NAMALWA (cell line): Measurements from ENCODE around the gene CSMD2.

Experiments
- DNase-seq: peaks from one replicate; pipeline ENCODE4 v3.0.0-alpha.2; 2015; ENCODE audit warnings: low spot score

CSMD2 gene

DNA sequence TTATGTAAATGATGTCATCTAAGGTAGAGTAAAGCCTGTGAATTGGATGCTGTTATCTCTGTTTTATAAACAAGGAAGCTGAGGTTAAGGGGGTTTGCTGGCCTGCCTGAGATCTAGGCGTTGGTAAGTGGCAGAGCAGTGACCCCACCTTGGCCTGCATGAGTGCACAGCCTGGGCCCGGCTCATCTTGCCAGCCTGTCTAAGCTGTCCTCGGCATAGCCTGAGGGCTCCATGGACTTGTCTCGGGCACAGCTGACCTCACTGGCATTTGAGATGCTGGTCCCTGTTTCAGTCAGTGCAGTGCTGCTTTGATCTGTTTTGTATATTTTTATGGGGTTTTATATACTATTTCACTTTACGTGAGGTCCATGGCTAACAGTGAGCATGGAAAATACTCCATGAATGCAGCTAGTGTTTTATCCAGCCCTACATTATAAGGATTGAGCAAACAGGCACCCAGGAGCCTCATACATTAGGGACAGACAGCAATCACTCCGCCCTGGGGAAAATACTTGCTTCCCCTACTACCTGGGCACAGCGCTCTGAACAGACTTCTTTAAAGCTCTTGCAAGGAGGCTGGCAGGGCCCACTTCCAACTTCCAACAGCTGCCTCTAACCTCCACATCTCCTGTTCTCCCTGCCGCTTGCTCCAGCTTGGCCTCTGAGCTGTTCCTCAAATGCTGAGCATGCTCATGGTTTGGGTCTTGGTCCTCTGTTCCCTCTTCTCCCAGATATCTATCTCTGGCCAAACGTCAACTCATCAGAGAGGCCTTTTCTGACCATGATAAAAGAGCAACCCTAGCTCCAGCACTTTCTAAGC is 451.8 kb downstream of the CSMD2 start:
- DNase-seq, result no peak

DNA sequence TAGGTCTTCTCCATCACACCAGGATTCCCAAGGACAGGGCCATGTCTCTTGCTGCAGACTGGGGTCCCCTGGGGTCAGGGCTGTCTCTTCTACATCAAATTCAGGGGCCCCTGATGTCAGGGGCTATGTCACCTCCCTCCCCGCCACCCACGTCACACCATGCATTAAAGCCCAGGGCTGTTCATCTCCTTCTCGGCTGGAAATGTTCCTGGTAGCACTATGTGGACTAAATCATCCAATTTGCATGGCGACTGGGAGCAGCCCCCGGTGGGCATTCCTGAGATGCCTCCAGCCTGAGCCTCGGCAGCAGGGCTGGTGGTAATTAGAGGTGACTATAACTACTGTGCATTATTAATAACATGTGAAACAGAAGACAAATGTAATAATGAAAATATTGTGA is 452.8 kb downstream of the CSMD2 start:
- DNase-seq, result no peak

DNA sequence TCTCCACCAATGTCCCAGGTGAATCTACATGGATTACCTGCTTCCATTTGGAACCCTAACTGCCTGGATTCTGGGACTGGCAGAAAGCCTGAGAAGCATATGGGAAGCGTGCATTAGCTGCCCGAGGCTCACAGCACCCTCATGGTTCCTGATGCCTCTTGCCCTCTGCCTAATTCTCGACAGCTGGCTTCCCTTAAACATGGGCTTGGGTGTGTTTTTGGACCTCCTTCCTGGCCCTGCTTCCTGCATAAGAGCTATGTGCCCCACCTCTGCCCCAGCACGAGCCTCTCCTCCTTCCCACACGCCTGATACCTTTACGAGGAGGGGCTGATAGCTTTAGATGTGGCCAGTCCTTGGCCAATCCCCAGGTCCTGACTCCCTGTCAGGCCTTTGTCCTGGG is 453.5 kb downstream of the CSMD2 start:
- DNase-seq, result no peak

DNA sequence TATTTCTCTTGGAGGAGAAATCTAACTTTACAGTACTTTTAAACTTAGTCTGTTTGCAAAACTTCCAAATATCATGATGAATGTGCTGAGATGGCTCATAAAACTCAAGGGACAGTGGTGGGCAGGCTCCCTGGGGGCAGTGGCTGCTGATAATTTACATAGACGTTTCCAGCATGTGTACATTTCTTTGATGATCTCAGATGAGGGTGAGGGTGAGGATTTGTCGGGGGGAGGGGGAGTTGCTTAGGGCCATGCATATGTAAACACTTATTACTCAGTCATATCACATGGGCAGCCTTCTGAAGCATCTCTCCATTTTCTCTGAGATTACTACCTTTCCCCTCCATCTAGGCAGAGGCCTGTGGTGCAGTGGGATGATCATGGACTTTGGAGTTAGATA is 454.1 kb downstream of the CSMD2 start:
- DNase-seq, result no peak

DNA sequence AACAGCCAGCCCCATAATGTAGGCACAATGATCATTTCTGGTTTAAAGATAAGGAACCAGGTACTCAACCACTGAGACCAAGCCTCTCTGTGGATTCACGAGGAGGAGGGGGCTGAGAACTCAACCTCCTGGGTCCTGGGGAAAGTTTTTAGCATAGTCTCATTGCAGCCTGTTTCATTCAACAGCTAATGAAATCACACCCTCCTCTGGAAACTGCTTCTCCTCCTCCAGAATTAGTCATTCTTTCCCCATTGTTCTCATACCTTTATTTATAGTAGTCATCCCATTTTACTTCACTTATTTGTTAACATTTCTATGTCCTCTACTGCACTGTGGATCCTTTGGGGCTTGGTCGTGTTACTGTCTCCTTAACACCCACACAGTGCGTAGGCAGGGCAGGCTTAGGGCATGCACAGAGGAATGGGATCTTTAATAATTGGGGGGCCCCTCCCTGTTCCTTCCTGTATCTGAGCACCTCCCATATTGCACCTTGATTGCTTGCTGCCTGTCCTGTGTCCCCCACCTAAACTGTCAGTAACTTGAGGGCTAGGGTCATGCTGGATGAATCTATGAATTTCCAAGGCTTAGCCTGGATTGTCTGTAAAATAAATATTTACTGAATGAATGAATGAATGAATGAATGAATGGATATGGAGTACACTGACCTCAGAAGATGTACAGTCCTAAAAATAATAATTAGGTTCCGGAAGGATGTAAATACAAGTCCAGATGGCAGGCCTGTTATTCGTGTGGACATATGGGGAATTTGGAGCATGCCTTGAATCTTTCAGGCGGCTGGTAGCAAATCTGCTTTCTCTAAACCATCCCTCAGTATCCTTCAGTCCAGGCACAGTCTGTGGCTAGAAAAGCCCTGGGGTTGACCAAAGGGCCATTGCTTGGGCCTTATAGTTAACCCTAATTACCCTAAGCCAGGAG is 455.0 kb downstream of the CSMD2 start:
- no peak for DNase-seq

DNA sequence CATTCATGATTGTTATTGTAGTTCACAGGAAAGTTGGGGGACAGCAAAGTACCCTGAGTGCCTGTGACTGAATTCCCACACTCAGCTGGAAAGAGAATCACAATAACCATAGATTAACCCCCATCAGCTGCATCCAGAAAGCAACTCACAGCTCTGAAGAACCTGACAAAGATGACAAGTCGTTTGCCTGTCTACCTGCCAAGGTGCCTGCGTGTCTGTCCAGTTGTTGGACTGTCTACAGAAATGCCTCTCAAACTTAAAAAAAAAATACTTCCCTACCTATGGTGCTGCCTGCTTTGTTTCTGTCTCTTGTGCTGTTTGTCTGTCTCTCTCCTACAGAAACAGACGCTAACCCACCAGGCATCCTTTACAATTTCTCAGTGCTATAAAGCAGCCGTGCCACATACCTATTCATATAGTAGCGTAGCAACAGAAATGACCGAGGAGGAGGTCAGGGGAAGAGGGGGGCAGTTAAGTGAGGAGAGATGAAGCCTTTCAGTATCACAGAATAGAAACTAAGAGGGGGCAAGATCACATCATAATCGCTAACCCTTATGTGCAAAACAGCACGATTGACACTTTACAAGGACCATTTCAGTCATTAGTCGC is 455.8 kb downstream of the CSMD2 start:
- DNase-seq, result no peak

DNA sequence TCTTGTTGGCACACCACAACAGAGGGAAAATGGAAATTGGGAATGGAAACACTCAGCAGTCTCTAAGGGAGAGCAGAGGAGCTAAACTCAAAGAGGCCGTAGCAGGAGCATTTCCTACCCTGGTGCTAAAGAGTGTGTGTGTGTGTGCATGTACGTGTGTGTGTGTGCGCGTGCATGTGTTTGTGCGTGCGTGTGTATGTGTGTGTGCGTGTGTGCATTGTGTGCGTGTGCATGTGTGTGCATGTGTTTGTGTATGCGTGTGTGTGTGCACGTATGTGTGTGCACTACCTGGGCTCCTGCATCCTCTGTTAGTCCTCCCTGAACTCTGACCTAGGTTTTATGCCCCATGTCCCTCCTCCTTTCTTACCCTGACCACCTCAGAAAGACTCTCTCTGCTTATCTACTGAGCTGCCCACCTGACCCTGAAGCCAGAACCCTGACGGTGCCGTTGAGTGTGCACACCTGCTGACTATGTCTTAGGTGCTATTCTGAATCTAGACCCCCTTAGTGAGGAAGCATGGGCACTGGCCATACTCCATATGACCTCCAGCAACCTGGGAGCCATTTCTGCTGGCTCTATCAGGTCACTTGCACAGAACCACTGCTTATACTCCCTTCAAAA is 458.3 kb downstream of the CSMD2 start:
- DNase-seq, result no peak

DNA sequence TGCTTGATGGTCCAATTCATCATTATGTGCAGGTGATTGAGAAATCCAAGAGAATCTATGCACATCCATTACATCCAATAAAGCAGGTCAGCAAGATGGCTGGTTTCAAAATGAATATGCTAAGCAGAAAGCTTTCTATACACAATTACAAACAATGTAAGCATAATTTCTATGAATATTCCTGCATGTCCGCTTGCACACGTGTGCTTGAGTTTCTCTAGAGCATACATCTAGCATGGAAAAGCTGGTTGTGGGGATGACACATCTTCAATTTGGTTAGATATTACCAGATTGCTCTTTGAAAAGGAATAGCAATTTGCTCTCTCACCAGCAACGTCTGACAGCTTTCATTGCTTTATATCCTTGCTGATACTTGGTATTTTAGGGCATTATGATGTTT is 461.6 kb downstream of the CSMD2 start:
- DNase-seq, result no peak

DNA sequence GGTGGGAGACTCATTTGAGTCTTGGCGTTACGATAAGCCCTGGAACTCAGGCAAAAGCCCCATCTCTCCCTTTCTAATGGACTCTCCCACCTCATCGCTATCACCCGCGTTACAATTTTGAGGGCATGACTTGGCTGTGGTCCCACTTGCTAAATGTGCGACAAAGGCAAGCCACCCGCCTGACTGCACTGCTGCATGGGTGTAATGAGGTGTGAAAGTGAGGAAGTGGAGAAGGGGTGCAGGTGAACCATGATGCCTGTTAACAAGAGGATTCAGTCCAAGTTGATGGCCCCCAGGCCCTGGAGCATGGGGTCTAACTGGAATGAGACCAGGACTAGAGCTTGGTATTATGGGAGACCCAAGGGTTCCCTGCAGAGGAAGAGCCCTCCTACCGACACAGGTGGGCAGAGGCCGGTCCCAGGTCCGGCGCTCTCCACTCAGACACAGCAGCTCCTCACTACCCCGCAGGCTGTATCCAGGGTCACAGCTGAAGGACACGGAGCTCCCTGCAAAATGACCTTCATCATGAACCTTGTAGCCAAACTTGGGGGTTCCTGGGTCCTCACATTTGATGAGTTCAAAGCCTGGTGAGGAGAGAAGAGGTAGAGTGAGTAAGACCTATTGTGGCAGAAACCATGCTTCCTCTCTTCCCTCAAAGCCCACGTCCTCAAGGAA is 466.5 kb downstream of the CSMD2 start:
- DNase-seq, result no peak

DNA sequence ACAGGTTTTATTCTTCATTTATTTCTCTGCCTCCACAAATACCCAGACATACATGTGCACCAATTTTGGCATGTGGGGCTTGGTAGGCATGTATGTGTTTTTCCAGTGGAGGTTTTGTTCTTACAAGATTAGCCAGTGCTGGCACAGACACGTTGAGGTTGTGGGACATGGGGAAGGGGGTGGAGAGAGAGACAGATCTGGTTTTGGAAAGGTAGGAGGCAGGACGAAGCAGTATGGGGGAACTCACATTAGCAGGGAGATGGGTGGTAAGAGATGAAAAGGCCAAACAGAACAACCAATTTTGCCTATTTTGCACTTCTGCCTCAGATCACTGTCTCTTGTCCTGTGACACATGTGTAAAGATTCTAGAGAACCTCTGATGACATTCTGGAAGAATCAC is 467.2 kb downstream of the CSMD2 start:
- no peak for DNase-seq

DNA sequence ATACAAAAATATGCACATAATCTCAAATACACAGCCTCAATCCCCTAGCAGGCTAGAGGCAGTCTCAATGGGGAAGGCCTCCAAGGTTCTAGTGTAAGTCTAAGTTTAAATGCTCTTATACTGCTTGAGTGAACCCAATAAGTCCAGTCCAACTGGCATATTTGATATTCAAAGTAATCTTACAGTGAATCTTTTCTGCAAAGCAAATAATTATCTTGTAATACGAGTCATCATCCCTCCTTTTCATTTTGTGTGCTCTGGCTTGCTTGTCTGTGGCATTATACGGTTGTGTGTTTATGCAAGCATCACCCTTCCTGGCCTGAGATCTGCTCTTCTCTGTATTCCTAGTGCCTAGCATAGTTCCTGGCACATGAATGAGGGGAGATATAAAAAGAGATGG is 468.1 kb downstream of the CSMD2 start:
- DNase-seq, result no peak

DNA sequence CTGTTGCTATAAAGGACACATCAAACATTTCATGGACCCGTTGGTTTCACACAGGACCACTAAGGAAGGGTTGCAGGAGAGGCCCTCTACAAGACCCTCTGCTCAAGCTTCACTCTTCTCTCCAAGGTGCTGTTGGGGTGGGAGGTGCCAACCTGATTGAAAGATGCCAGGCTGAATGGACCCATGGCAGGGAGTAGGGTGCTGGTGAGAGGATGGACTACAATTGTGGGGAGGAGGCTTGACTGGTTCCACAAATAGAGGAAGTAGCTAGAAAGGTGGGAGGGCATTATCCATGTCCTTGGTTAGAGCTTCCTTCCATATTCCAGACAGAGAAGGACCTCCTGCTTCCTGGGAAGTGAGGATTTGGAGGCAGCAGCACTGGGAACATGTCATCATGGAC is 468.7 kb downstream of the CSMD2 start:
- no peak for DNase-seq

DNA sequence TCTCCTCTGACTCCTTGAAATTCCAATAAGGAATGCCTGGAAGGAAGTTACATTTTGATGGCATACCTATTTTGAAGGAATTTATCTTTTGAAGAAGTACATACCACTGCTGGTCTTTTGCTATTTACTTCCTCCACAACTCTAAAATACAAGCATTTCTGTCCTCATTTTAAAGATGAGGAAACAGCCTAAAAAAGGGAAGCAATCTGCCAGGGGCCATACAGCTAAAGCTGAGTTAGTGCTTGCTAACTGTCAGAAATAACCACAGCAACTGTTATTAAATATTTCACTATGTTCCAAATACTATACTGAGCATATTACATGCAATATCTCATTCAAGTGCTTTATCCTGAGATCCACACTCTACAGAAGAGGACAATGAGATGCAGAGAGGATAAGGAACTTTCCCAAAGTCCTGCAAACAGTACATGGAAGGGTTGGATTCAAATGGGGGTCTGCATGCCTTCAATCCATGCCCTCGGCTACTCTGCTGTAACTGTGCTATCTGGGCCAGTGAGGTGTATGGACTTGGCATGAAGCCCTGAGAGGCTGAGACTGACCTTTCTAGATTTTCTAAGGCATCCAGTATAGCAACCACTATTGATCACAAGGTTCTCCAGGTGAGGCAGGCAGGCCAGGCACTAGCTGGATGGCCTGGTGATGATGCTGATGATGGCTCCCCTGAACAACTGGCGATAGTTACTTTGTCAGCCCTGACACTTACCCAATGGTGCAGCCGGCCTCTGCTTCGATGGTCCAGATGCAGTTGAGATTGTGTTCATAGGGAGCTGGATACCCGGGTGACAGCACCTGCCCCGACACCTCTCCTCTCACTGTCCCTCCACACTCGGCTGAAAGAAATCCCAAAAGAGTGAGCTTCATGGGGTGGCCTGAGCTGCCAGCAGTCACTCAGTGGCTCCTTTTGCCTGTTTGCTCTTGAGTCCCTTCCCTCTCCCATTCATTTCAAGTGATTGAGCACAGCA is 472.5 kb downstream of the CSMD2 start:
- no peak for DNase-seq

DNA sequence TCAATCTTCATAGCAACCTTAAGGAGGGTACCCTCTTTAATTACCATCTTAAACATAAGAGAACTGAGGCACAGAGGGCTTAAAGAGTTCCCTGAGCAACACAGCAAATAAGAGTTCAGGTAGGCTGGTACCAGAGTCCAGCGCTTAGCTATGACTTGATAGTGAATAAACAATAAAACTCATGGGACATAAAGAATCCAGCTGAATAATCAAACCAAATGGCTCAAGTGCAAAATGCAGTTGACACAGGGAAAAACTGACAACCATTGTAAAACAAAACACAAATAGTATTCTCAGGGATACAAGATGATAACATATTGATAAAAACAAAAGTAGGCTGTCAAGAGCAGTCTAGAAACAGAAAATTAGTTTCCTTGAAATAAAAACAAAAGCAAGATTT is 478.0 kb downstream of the CSMD2 start:
- no peak for DNase-seq

DNA sequence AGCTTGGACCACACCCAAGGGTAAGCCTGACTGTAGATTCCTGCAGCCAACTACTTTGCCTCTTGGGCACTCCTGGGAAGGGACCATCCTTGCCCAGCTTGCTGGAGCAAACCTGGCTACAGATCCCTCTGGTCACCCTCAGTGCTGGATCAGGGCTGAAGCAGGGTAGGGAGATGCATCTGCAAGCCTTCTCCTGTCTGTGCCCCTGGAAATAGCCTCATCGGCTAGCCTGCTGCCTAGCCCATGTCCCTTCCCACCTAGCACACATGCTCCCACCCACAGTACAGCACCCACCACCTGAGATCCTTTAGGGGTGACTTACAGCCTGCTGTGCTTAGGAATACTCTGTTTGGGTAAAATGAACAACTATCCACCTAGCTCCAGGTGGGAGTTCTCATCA is 478.5 kb downstream of the CSMD2 start:
- DNase-seq, result no peak

DNA sequence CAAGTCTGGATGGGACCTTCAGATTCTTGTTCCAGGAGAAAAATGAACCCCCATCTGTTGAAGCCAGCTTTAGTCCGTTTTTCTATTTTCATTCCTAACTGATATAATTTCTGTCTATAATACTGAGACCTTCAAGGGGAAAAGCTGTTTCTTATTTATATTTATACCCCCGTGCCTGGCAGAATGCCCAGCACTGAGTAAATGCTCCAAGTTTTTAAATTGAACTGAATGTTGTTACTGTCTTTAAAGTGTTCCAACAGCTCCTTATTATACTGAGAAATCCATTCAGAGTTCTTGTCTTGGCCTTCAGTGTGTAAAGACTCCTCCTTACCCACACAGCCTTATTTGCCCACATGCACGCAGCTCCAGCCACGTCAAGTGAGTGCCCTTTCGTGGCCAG is 479.8 kb downstream of the CSMD2 start:
- no peak for DNase-seq

DNA sequence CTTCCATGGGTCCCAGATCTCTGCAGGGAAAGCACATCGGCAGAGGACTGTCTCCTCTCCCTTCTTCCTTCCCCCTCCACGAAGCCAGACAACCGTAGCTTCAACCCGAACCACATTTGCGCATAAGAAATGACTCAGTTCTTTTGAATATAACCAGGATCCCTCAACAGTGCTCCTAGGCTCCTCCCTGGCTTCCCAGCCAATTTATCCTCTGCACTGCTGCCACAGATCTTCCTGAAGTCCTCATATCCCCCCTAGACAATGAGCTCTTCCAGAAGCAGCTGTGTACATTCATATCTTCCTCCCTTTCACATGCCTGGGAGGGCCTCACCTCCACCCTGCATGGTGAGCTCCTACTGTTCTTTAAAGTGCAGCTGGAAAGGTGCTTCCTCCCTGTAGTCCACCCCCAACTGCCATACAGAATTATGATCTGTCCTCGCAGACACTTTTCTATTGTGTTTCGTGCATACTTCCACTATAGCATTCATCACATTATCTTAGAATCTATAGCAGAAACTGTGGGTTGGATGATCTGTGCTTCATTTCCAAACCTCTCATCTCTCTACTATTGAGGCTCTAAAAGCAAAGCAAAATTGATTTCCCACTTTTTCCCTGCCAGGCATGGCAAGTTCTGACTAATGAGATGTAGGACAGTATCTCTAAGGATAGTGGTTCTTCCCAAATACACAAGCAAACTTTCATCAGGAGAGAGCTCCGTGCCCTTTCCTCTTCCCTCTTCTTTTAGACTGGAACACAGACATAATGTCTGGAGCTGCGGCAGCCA is 480.4 kb downstream of the CSMD2 start:
- no peak for DNase-seq

DNA sequence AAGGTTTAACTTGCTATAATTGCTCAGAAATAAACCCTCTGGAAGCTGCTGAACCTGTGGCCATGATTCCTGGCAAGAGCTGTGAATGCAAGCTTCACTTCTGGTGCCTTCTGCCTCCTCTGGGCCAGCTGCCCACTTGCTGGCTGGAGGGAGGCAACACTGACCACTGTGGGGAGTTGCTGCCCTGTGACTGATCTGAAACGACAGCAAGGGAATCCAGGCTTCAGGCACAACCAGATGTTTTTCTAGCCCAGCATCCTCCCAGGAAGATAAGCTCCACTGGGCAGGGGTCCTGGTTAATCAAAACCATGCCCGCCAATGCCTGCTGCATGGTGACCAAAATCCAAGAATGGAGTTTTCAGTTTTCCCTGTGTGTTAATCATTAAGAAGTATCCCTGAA is 481.1 kb downstream of the CSMD2 start:
- no peak for DNase-seq

DNA sequence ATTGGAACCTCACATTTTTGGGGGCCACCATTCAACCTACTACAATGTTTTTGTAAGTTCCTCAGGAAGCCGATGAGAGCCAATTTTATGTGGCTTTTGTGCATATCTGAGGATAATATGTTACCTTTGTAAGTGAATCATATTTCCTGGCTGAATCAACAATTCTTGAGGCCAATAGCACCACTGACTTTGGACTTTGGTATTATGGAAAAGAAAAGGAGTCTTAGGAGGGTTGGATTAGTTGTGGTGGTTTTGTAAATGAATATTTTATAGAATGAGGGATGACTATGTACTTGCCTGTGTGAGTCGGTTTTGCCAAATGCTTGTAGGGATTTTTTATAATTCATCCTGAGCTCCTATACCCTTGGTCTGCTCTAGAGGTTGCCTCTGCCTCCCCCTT is 482.7 kb downstream of the CSMD2 start:
- DNase-seq, result no peak
